ENCODE measurements around the gene HIVEP2. TPM values are rescaled to one million over a fixed set of nuclear protein-coding genes. Genes with fewer than 3 reads are reported as not detected.

HIVEP2 gene
- total and polyA plus RNA-seq, 12 donors = 5.4 to 27.6 (median 16.4) TPM

DNA sequence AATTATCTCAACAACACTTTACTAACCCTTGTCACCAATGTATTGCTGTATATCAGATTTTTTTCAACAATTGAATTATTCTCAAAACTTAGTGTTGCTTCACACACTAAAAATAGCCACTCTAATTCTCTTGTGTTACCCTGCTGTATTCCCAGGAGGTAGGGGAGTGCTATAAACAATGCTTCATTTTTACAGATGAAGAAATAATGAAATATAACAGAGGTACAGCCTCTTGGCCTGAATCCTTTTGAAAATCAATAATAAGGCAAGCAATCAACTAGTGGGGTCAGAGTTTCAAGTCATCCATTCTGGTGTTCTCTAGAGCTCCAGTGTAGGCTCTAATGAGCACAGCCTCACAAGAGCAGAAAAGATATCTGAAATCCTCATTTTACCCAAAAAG lies 10.9 kb downstream of the HIVEP2 start:
- intact Hi-C loops (cut with DNase I) = no loop called here
- DNase-seq = no peak
- peaks cover 0 to 23% of the 10 kb centered on the region in 2 donors for H3K4me1 ChIP-seq (replicated peaks in 1 of 2)
- H3K9me3 ChIP-seq (replicated peaks in 1 of 3) = no peaks in the 10 kb centered on the region
- H3K36me3 ChIP-seq (replicated peaks in 1 of 2) = no peaks in the 10 kb centered on the region
- TF ChIP-seq, protein P1, sequence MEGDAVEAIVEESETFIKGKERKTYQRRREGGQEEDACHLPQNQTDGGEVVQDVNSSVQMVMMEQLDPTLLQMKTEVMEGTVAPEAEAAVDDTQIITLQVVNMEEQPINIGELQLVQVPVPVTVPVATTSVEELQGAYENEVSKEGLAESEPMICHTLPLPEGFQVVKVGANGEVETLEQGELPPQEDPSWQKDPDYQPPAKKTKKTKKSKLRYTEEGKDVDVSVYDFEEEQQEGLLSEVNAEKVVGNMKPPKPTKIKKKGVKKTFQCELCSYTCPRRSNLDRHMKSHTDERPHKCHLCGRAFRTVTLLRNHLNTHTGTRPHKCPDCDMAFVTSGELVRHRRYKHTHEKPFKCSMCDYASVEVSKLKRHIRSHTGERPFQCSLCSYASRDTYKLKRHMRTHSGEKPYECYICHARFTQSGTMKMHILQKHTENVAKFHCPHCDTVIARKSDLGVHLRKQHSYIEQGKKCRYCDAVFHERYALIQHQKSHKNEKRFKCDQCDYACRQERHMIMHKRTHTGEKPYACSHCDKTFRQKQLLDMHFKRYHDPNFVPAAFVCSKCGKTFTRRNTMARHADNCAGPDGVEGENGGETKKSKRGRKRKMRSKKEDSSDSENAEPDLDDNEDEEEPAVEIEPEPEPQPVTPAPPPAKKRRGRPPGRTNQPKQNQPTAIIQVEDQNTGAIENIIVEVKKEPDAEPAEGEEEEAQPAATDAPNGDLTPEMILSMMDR (IDR thresholded peaks at IDR 0.05) = no peak
- TF ChIP-seq POLR2A (IDR thresholded peaks at IDR 0.05) = no peak
- no peaks in the 10 kb centered on the region for H3K27me3 ChIP-seq
- H3K27ac ChIP-seq = no peak overlapping the region
- no peak overlapping the region for H3K4me3 ChIP-seq

DNA sequence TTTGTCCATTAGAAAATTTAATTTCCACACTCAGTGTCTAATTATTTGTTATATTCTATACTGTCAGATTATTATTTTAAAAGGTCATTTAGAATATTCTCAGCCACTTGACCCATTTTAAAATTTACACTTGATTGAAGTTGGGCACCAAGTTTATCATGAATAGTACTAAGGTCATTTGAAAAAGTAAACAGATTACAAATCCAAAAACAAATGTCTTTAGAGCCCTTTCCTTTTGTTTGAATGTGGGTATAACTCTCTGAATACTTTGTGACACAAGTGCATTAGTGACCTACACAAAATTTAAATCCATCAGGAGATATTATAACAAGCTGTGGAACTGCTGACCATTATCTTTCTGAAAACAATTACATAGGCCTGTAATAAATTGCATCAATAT lies 11.3 kb downstream of the HIVEP2 start:
- intact Hi-C loops (cut with DNase I) = no loop called here
- H3K9me3 ChIP-seq (replicated peaks in 1 of 3) = no peaks in the 10 kb centered on the region
- no peak overlapping the region for H3K27ac ChIP-seq
- DNase-seq = no peak
- TF ChIP-seq, protein P1 (IDR thresholded peaks at IDR 0.05) = no peak
- peaks cover 0 to 21% of the 10 kb centered on the region in 2 donors for H3K4me1 ChIP-seq (replicated peaks in 1 of 2)
- no peak overlapping the region for H3K4me3 ChIP-seq
- H3K36me3 ChIP-seq (replicated peaks in 1 of 2) = no peaks in the 10 kb centered on the region
- H3K27me3 ChIP-seq = no peaks in the 10 kb centered on the region

DNA sequence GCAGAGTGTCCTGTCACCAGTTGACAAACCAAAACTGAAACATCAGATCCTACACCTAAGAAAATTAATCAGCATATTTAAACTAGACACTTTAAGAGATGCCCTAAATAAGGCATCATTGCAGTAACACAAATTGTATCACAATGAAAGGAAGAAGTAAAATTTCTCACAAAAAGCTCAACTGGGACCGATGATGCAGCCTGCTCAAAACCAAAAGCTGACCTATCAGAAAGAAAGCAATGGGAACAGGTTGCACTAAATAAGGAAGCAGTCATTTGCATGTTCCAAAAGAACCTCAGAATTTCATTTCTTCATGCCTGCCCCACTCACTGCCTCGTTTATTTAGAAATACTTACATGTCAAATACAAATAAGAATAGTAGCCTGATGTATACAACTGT lies 12.1 kb downstream of the HIVEP2 start:
- intact Hi-C loops (cut with DNase I) = no loop called here
- DNase-seq = no peak
- Histone ChIP-seq H3K36me3 (replicated peaks in 1 of 2) (no peaks in the 10 kb centered on the region), H3K27ac (no peak overlapping the region), H3K4me3 (no peak overlapping the region), H3K4me1 (replicated peaks in 1 of 2) (peaks cover 0 to 24% of the 10 kb centered on the region in 2 donors), H3K27me3 (no peaks in the 10 kb centered on the region), H3K9me3 (replicated peaks in 1 of 3) (no peaks in the 10 kb centered on the region)
- 72 to 81% (median 79%) methylated on average over 2 of the region's 2 CpGs for WGBS, 4 donors
- TF ChIP-seq, protein P1 (IDR thresholded peaks at IDR 0.05) = no peak
- TF ChIP-seq POLR2A (IDR thresholded peaks at IDR 0.05) = no peak

DNA sequence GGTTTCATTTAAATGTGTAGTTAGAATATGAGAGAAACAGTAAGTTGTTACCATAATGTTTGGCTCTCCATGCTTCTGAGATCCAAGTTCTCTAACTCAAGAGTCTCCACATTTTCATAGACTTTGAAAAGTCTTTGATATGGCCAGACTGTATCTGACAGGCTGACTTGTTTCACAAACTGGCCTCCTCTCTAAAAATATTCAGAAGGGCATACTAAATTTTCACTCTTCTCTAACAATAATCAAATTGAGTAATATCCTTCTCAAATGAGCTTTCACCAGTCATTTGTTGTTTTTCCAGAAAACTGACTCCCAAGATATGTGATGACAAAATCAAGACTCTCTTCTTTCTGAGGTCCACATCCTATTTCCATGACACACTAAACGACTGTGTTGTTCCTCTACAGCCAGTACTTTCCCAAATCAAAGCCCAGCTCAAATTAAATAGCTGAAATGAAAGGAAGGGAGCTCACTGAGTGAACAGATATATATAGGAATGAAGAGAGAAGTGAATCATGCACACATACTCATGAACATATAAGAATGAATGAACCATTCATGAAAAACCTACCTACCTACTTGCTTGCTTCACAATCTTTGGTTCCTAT lies 15.1 kb downstream of the HIVEP2 start:
- 65 to 76% (median 68%) methylated on average over 1 of the region's 1 CpG for WGBS, 4 donors
- Histone ChIP-seq H3K9me3 (replicated peaks in 1 of 3) (no peaks in the 10 kb centered on the region), H3K4me1 (replicated peaks in 1 of 2) (peaks cover 7 to 42% of the 10 kb centered on the region in 2 donors), H3K27ac (no peak overlapping the region), H3K27me3 (no peaks in the 10 kb centered on the region), H3K4me3 (no peak overlapping the region), H3K36me3 (replicated peaks in 1 of 2) (no peaks in the 10 kb centered on the region)
- TF ChIP-seq, protein P1 (IDR thresholded peaks at IDR 0.05) = no peak
- TF ChIP-seq POLR2A (IDR thresholded peaks at IDR 0.05) = no peak
- no peak for DNase-seq
- intact Hi-C loops (cut with DNase I) = no loop called here
